NCI-H82 (cell line): Measurements from ENCODE around the gene ZNF581.

Source experiments
- DNase-seq: peaks from one replicate; lab custom pipeline; 2025; lab: John Stamatoyannopoulos, UW

Gene ZNF581, protein sequence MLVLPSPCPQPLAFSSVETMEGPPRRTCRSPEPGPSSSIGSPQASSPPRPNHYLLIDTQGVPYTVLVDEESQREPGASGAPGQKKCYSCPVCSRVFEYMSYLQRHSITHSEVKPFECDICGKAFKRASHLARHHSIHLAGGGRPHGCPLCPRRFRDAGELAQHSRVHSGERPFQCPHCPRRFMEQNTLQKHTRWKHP

DNA sequence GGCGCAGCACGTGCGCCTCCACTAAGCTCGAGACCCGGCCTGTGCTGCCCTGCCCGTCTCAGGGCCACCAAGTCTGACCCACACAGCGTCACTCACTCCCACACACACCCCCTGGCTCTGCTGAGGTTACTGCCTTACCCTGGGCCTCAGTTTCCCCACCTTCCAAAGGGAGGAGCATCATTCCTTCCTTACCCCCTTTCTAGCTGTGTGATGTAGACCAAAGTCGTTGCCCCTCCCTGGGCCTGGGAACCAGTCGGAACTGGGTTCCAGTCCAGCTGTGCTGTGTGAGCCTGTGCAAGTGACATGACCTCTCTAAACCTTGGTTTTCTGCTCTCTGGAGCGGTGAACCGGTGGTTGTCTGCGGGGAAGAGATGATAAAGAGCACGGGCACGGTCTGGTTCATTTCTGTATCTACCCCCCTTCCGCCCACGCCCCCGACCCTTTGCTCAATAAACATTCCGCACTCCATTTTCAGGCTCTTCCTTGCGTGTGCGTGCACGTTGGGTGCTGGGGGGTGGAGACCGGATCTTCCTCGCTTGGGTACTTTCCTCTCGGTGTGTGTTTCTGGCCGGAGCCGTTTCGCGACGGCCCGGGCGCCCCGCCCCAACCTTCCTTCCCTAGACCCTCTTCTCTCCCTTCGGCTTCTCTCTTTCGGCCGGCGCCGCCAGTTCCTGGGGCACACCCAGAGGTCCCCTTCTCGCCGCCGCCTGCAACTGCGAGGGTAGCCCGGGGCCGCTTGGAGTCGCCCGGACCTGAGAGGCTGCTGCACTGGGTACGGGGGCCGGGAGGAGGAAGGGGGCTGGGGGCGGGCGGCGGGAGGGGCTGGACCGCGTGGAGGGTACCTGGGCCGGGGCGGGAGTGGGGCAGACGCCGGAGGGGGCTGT is at the start of gene ZNF581:
TSS of gene ZNF581 (plus strand) at position 647 of the 884 bp plus-strand sequence. CDS start 923 bp downstream, outside the sequence.
- peak; percentile 85 for DNase-seq

DNA sequence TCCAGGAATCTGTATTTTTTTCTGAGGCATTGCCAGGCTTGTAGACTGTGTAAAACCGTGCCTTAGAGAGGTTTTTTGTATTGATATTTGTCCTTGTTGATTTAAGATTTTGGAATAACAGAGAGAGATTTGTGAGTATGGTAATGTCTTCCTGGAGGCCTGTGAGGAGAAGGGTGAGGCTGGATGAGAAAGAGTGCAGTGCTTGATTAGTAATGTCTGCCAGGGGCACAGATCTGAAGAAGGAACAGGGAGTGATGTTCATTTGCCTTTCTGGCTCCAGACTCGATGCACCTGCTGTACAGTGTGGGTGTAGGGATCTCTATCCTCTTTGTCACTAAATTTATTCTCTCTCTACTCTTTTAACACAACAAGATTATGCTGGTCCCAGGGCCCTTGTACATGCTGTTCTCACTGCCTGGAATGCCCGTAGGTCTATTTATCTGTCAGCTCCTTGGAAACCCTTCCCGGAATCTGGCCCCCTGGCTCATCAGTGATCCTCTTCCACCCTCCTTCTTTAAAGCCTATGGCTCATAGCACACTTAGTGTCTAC is 48.4 kb upstream of the ZNF581 start:
- no peak for DNase-seq

DNA sequence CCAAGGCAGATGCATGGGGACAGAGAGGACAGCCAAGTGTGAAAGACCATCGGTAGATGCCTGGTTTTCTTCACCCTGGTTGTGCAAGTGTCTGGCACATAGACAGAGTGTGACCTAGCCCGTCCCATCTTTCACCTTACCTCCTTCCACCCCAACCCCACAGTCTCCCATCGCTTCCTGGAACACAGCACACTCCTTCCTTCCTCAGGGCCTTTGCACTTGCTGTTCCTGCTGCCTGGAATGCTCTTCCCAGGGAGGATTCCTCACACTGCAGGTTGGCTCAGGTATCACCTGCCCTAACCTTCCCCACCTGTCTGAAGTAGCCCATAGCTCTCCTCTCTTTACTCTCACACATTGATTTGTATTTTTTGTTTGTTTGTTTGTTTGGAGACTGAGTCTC is 47.1 kb upstream of the ZNF581 start:
- DNase-seq: no peak

DNA sequence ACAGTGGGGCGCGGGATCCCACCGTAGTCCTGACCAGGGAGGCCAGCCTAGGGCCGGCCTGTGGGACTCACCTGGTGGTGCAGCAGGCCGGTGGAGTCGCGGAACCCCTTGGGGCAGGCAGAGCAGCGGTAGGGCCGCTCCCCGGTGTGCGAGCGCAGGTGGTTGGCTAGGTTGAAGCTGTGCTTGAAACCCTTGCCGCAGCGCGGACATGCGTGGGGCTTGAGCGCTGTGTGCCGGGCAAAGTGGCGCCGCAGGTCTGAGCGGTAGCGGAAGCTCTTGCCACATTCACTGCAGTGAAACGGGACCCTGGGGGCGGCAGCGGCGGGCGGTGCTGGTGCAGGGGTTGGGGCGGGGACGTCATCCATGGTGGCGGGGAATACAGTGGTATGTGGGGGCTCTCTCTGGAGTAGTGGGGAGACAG is 45.9 kb upstream of the ZNF581 start:
- DNase-seq: no peak

DNA sequence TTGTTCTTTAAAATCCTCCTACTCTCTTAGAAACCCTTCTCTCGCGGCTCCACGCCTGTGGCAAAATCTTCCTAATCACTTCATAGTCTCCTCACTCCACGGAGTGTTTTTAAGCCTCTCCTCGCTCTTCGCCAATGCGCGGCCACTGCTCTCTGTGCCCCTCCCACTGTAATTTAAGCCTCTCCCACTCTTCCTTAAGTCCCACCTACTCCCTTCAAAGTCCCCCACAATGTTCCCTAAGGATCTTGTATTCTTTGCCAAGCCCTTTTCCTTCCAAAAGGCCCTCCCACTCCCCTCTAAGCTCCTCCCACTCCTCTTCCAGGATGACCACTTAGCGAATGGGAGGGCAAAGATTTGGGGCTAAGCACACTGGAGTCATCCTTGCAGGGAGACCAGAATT is 45.4 kb upstream of the ZNF581 start:
- DNase-seq: peak; percentile 38

DNA sequence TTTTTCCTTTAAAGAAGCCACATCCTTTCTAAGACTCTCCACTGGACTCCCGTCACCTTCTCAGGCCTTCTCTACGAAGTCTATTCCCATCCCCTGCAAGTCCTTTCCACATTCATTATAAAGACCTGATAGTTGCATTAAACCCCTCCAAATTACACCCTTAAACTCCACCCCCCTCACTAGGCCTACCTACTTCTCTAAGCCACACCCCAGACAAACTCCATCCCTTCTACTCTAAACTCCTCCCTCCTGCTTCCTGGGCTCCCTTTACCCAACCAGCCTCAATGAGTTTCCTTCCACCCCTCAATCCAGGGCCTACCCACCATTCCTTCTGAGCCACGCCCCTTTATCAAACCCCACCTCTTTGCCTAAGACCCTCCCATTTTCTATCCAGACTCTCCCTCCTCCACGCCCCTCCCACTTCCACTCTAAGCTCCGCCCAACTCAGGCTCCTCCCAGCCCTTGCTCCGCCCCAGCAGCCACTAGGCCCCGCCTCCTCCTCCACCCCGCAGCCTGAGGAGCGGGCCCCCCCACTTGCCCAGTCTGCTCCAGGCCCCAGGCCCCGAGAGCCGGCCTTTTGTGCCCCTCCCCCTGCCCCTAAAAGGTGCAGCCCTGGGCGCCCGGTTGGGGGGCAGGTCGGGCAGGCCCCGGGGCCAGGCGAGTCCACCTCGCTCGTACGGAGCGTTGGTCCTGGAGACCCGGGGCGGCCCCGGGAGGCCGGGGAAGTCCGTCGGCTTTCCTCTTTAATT is 44.6 kb upstream of the ZNF581 start:
- DNase-seq: peak; percentile 98

DNA sequence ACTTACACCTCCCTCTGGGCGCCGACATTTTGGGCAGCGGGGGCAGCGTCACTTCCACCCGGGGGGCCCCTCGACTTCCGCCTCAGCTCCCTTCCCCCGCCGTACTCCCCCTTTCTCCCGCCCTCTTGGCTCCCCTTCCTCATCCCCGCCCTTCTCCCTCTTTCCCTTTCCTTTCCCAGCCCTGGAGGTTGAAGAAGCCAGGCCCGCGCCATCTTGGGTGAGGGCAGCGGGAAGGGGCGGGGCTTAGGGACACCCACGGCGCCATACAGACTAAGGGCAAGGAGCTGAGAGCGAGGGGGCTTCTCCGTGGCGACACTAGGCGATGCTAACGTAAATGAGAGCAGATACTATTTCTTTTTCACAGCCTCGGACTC is 44.0 kb upstream of the ZNF581 start, which contains the start of gene FIZ1:
TSS of gene FIZ1 (minus strand) at position 50 of the 374 bp plus-strand sequence. CDS start 1,652 bp downstream, outside the sequence.
- peak; percentile 100 for DNase-seq

DNA sequence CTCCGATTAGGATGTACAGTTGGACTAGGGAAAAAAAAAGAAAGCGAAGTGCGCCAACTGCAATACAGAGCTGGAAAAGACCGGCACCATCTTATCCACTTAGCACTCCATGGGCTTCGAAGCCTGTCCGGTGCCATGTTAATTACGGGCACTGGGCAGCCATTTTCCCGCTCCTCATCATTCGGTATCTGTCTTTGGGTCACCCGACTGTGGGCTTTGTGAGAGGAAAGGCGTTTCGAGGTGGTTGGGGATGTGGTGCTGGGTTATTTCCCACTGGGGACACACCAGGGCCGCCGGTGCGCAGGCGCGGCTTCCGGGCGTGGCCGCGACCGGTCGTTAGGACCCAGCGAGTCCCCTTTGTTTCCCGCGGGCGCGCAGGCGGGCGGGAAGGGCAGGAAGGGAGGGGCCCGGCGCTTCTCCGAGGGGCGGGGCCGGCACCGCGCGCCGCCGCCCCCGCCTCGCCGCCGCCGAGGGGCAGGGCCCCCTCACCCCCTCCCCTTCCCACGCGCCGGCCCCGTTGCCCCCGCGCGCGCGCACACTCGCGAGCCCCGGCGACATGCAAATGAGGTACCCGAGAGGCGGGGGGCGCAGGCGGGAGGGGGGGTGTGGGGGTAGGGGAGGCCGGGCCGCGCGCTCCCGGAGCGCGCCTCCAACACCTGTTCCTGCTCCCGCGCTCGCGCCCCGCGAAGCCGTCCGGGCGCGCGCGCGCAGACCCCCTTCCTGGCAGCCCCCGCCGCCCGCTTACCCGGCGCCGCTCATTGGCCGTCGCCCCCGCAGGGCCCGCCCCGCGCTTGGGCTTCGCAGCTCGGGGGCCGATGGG is 43.4 kb upstream of the ZNF581 start, which contains the start of gene ZNF524:
TSS of gene ZNF524 (plus strand) at position 447 of the 820 bp plus-strand sequence. CDS start 1,825 bp downstream, outside the sequence.
- peak; percentile 97 for DNase-seq

DNA sequence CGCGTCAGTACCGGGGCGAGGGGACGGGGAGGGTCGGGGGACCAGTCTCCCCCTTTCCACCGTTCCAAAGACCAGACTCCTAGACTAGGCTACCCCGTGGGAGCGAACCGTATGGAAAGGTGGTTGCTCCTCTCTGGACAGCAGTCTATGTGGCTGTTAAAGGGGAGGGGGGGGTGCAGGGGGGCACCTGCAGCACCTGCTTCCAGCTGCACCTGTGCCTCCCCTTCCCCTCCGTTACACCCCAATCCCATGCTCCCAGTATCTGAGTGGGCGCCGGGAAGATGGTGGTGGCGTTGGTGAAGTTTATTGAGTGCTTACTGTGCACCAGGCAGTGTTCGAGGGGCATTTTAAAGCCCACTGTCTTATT is 42.8 kb upstream of the ZNF581 start:
- no peak for DNase-seq

DNA sequence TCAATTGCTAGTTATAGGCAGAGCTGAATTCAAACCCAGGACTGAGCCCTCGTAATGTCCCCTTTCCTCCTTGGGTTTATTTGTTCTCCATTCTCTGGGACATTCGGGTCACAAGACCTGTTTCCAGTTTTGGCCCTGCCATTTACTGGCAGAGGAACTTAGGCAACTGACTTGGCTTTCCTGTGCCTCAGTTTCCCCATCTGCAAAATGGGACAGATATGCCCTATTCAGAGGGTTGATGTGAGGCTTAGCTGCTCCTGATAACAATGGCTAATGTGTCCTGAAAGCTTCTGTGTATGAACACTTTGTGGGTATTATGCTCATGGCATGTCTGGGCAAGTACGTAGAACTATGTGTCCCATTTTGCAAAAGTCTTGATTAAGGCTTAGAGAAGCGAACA is 42.4 kb upstream of the ZNF581 start:
- no peak for DNase-seq

DNA sequence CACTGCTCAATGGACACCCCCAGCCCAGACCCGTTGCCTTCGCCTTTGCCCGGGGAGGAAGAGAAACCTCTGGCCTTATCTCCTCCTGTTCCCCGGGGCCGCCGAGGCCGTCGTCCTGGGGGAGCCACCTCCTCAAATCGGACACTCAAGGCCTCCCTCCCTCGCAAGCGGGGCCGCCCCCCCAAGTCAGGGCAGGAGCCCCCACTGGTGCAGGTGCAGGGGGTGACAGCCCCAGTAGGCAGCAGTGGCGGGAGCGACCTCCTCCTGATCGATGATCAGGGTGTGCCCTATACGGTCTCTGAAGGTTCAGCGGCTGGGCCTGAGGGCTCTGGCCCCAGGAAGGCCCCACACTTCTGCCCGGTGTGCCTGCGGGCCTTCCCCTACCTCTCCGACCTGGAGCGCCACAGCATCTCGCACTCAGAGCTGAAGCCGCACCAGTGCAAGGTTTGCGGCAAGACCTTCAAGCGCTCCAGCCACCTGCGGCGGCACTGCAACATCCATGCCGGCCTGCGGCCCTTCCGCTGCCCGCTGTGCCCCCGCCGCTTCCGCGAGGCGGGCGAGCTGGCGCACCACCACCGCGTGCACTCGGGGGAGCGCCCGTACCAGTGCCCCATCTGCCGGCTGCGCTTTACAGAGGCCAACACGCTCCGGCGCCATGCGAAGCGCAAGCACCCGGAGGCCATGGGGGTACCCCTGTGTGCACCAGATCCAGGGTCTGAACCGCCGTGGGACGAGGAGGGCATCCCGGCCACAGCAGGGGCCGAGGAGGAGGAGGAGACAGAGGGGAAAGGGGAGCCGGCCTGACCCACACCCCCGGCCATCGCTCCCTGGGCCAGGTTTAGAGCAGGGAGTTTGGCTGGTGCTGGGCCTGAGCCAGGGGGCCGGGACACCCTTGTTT is 41.1 kb upstream of the ZNF581 start:
- DNase-seq: no peak

DNA sequence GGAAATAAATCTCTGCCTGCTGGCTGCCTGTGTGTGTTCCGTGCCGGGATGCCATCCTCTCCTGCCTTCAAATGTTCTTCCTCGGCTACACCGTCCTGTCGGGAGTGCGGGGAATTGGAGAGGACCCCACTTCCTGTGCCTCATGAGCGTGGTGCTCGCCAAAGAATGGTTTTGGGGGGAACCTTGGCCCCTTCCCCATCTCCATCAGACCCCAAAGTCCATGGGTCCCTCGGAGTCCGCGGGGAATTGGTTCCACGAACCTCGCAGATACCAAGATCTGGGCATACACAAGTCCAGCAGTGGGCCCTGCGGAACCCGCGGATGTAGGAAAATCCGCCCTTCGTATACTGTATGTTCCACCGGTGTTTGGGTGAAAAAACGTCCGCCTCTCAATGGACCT is 40.3 kb upstream of the ZNF581 start:
- no peak for DNase-seq

DNA sequence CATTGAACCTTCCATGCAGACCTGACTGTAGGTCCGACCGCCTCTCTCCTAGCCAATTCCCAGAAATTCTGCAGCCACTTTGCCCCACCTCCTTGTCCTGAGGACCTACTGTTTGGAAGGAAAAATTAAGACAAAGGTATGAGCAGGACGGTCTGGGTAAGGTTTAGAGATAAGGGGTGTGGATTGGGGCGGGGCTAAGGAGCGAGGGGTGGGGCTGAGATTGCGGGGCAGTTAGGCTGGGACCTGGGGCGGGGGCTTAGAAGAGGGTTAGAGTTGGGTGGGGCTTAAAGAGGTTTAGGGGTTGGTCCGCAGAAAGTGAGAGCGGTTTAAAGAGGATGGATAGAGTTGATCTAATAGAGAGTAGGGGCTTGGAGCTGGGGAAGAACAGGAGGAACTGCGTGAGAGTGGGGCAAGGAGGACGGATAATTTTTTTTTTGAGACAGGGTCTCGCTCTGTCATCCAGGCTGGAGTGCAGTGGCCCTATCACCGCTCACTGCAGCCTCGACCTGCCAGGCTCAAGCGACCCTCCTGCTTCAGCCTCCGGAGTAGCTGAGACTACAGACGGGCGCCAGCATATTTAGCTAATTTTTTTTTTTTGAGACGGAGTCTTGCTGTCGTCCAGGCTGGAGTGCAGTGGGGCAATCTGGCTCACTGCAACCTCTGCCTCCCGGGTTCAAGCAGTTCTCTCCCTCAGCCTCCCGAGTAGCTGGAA is 39.7 kb upstream of the ZNF581 start:
- DNase-seq: no peak

DNA sequence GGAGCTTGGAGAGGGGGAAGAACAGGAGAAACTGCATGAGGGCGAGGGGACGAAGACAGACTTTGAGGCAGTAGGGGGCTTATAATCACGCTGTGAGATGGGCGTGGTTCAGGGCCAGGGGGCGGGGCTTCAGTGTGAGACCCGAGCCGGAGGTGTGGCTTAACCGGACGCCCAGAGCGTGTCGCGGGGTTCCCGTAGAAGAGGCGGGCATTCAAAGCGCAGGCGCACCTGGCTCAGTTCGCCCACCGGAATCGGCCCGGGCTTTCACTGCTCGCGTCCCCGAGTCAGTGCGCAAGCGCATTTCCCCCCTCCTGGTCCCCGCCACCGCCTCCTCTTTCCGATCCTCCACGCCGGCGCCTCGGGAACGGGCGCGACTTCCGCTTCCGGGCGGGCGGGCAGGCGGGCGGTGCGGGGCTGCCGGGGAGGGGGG is 38.2 kb upstream of the ZNF581 start:
- peak; percentile 99 for DNase-seq

DNA sequence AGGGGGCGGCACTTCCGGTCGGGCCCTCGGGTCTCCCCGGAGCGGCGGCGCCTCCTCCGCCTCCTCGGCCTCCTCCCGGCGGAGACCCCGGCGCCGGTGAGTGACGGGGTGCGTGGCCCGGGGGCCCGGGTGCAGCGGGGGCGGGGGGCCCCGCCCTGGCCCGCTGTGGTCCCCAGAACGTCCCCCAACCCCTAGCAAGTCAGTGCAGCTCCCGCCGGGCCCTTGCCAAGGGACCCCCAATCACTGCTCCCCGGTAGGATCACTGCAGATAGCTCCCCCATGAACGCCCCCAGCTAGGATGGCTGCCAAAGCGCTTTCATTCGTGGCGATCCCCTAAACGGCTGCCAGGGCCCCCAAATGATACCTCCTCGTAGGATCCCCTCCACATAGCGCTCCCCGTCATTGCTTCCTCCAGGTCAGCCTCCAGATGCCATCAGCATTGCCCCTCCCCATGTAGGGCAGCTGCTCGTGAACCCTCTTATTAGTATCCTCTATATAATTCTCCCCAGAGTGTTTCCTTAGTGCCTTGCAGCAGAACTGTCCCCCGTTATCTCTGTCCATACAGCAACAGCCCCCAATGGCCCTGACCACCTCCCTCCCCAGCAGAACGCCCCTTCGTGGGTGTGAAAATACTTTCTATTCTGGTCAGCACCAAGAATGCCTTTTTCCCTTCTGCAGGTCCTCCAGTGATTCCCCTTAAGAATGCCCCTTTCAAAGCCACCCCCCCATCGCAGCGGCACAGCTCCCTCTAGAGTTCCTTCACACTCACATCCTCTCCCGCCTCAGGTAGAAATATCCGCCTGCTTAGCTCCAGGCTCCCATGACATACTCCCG is 37.6 kb upstream of the ZNF581 start, which contains the start of gene ZNF865:
TSS of gene ZNF865 (plus strand) at position 11 of the 834 bp plus-strand sequence. CDS start 7,972 bp downstream, outside the sequence.
- DNase-seq: peak; percentile 93

DNA sequence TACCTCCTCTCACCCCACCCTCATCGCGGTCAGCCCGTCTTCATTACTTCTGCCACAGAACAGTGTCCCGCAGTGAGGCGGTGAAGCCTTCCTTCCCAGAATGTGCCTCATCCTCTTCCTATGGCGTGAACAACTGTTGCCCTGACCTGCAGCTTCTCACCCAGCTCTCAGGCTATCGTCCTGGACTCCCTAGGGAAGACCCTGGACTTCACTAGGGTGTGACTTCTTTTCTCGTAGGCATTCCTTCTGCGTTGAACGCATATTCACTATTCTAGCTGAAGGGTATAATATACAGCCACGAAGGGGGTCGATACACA is 37.0 kb upstream of the ZNF581 start:
- no peak for DNase-seq

DNA sequence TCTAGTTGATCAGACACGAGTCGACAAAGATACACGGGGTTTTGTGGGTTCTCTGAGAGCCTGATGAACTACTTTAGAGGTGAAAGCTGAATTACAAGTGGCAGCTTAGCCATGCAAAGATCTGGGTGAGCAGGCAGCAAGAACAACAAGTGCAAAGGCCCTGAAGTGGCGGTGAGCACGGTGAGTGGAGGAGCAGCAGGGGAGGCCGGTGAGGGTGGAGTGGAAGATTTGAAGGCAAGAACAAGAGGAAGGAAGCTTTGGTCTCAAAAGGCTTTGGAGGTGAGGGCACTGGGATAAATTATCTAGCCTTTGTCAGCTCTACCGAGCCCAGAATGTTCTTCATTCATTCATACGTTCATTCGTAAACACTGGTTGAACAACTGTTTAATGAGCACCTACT is 36.6 kb upstream of the ZNF581 start:
- no peak for DNase-seq

DNA sequence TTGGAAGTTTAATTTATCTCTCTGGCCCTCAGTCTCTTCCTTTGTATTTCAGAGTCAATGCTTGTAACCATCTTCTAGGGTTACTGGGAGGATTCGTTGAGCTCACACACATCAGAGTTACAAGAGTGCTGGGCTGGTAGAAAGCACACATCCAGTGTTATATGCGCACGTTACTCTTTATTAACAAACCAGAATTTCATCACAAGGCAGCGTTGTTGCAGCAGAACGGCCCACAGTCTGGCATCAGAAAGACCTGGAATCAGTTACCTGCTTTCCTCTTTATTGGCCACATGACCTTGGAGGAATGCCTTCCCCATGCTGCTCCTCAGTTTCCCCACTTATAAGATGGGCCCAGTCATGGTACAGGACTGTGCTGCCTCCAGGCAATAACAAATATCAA is 34.1 kb upstream of the ZNF581 start:
- no peak for DNase-seq
